A673 (cell line): ENCODE measurements around the gene TRERF1. TPM values are rescaled to one million over a fixed set of nuclear protein-coding genes. Genes with fewer than 3 reads are reported as not detected.

Experiments
- BruUV-seq: library from RNA; stranded (reverse); fragments of 400-500 nt; replicated peaks from 2 replicates; lab custom pipeline; 2021; lab: Mats Ljungman, UMichigan
- CTCF ChIA-PET: fragments of 300-600 bp; sonication (Branson Sonifier 250); formaldehyde crosslinking; loops from one replicate; lab custom pipeline; 2022; ENCODE audit warnings: antibody characterized with exemption; lab: Charles Lee
- POLR2A ChIA-PET: fragments of 300-600 bp; sonication (Branson Sonifier 250); formaldehyde crosslinking; loops from one replicate; lab custom pipeline; 2022; ENCODE audit warnings: antibody characterized with exemption; ENCODE audit not compliant: low non-redundant PET; lab: Charles Lee
- DNase-seq: peaks from one replicate; pipeline ENCODE4 v3.0.0-alpha.2; 2015; ENCODE audit warnings: low spot score
- H3K27ac ChIP-seq: fragments of 200-600 bp; sonication (generic); 2 replicates; pipeline ENCODE4 v1.5.1; 2016; ENCODE audit warnings: mixed run types, low read depth, mild to moderate bottlenecking, mixed read lengths, antibody characterized with exemption, low read length; ENCODE audit not compliant: poor library complexity, severe bottlenecking
- H3K27me3 ChIP-seq: fragments of 200-600 bp; sonication (generic); replicated peaks from 2 replicates; pipeline ENCODE4 v1.6.1; 2017; ENCODE audit warnings: mixed run types, low read depth, mild to moderate bottlenecking, mixed read lengths, antibody characterized with exemption, low read length; ENCODE audit not compliant: insufficient read depth, poor library complexity
- H3K36me3 ChIP-seq: fragments of 200-600 bp; sonication (generic); 2 replicates; pipeline ENCODE4 v1.6.1; 2016; ENCODE audit warnings: mixed run types, mild to moderate bottlenecking, mixed read lengths, antibody characterized with exemption, low read length; ENCODE audit not compliant: insufficient read depth, poor library complexity, severe bottlenecking
- H3K4me1 ChIP-seq: fragments of 200-600 bp; sonication (generic); 2 replicates; pipeline ENCODE4 v1.6.1; 2017; ENCODE audit warnings: mixed run types, mild to moderate bottlenecking, mixed read lengths, antibody characterized with exemption, low read length; ENCODE audit not compliant: insufficient read depth, poor library complexity, severe bottlenecking
- H3K4me3 ChIP-seq: fragments of 200-600 bp; sonication (generic); 2 replicates; pipeline ENCODE4 v1.5.1; 2016; ENCODE audit warnings: low read depth, mixed run types, mild to moderate bottlenecking, mixed read lengths, low read length; ENCODE audit not compliant: poor library complexity, severe bottlenecking
- H3K9me3 ChIP-seq: fragments of 200-600 bp; sonication (generic); 2 replicates; pipeline ENCODE4 v1.6.1; 2016; ENCODE audit warnings: mixed run types, low read depth, mild to moderate bottlenecking, mixed read lengths, antibody characterized with exemption, low read length; ENCODE audit not compliant: poor library complexity, severe bottlenecking
- EZH2 ChIP-seq: fragments of 200-600 bp; sonication (generic); IDR thresholded peaks from 2 replicates; pipeline ENCODE4 v1.6.1; 2017; ENCODE audit warnings: borderline replicate concordance, low read depth, mild to moderate bottlenecking, mixed read lengths, antibody characterized with exemption, low read length; ENCODE audit not compliant: poor library complexity, severe bottlenecking
- intact Hi-C: fragments of 100-400 bp; cut with micrococcal nuclease; formaldehyde crosslinking; loops from one replicate; pipeline ENCODE4 v1.10.0; 2022; ENCODE audit not compliant: unreplicated experiment
- total RNA-seq: library from RNA; stranded (reverse); gene quantifications from 2 replicates; pipeline ENCODE4 v1.2.3, GENCODE V29; 2021
- TF ChIP-seq, protein P1 (sequence below): fragments of 300-800, 200-600 bp; sonication (generic); conservative IDR thresholded peaks from 2 replicates; pipeline ENCODE4 v1.5.1; 2017; ENCODE audit warnings: low read depth, mild to moderate bottlenecking, antibody characterized with exemption, low read length, moderate library complexity, mixed read lengths

The TRERF1 gene
- total RNA-seq, 1 experiment from 2014 or later, result 9.5 TPM

DNA sequence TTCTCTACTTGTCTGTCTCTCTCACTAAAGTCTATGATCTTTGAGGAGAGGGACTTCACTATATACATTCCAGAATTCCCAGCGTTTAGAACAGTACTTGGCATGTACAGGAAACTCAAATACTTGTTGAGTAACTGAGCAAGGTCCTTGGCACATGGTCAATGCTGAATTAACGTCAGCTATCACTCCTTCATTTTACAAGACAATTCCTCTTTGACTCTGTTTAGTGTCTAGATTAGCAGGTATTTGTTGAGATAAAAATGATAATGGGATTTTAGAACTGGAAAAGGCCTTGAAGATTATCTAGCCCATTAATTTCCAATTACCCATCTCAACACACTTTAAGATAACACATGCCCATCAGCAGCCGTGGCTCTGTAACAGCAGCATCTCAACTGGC, 250.3 kb downstream of the TRERF1 start:
- Histone ChIP-seq H3K27me3 (no peaks in the 10 kb centered on the region), H3K27ac (no peak overlapping the region), H3K36me3 (peaks cover 1% of the 10 kb centered on the region), H3K4me3 (no peak overlapping the region), H3K9me3 (no peaks in the 10 kb centered on the region), H3K4me1 (no peaks in the 10 kb centered on the region)
- ChIA-PET CTCF (no interaction called here), POLR2A (no interaction called here)
- no peak for TF ChIP-seq EZH2
- TF ChIP-seq, protein P1, sequence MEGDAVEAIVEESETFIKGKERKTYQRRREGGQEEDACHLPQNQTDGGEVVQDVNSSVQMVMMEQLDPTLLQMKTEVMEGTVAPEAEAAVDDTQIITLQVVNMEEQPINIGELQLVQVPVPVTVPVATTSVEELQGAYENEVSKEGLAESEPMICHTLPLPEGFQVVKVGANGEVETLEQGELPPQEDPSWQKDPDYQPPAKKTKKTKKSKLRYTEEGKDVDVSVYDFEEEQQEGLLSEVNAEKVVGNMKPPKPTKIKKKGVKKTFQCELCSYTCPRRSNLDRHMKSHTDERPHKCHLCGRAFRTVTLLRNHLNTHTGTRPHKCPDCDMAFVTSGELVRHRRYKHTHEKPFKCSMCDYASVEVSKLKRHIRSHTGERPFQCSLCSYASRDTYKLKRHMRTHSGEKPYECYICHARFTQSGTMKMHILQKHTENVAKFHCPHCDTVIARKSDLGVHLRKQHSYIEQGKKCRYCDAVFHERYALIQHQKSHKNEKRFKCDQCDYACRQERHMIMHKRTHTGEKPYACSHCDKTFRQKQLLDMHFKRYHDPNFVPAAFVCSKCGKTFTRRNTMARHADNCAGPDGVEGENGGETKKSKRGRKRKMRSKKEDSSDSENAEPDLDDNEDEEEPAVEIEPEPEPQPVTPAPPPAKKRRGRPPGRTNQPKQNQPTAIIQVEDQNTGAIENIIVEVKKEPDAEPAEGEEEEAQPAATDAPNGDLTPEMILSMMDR, result no peak
- DNase-seq, result no peak
- no TSS peak for BruUV-seq
- intact Hi-C loops, result no loop called here

- BruUV-seq, result no TSS peak
- H3K4me1 ChIP-seq, result no peaks in the 10 kb centered on the region
- H3K9me3 ChIP-seq, result no peaks in the 10 kb centered on the region
- H3K4me3 ChIP-seq, result no peak overlapping the region
- no peaks in the 10 kb centered on the region for H3K27me3 ChIP-seq
- no peak for DNase-seq
- no peak overlapping the region for H3K27ac ChIP-seq
- CTCF ChIA-PET, result no interaction called here
- POLR2A ChIA-PET, result no interaction called here
- intact Hi-C loops, result no loop called here
- H3K36me3 ChIP-seq, result no peaks in the 10 kb centered on the region
- TF ChIP-seq, protein P1, result no peak
- TF ChIP-seq EZH2, result no peak
Measured at GRCh38 chr6:42200035-42200434, 251.7 kb downstream of the TRERF1 start.

GRCh38 chr6:42199106-42199981, 252.4 kb downstream of the TRERF1 start:
- DNase-seq, result no peak
- TF ChIP-seq, protein P1, result no peak
- no peak for TF ChIP-seq EZH2
- Histone ChIP-seq H3K27ac (no peak overlapping the region), H3K4me3 (no peak overlapping the region), H3K27me3 (no peaks in the 10 kb centered on the region), H3K9me3 (no peaks in the 10 kb centered on the region), H3K36me3 (no peaks in the 10 kb centered on the region), H3K4me1 (no peaks in the 10 kb centered on the region)
- BruUV-seq, result no TSS peak
- intact Hi-C loops, result no loop called here
- ChIA-PET POLR2A (no interaction called here), CTCF (no interaction called here)
